H1 (cell line): ENCODE results near the gene DHX58. TPM values are rescaled to one million over a fixed set of nuclear protein-coding genes. Genes with fewer than 3 reads are reported as not detected.

Experiments used
- CTCF ChIA-PET: fragments of 300-600 bp; sonication (Branson Sonifier 250); formaldehyde crosslinking; loops from one replicate; lab custom pipeline; 2021; ENCODE audit not compliant: partially characterized antibody; lab: Charles Lee
- POLR2A ChIA-PET: fragments of 300-600 bp; sonication (Branson Sonifier 250); formaldehyde crosslinking; loops from one replicate; lab custom pipeline; 2021; ENCODE audit warnings: inconsistent platforms; ENCODE audit not compliant: partially characterized antibody; lab: Charles Lee
- DNase-seq, 2 experiments: peaks; one replicate each; pipeline versions ENCODE4 v3.0.0 to v3.0.0-alpha.2; 2010 to 2022; ENCODE audit warnings: low spot score in 2 of 2, low read depth in 1 of 2, mixed read lengths in 1 of 2
- FAIRE-seq: peaks from 2 replicates; lab custom pipeline; 2011; peaks lifted over from hg19 to GRCh38; lab: Jason Lieb, UNC
- H2AFZ ChIP-seq: 2 replicates; pipeline ENCODE4 v1.8.1; 2012; ENCODE audit warnings: low read length, inconsistent platforms
- H2AK5ac ChIP-seq: 2 replicates; pipeline ENCODE4 v1.6.1; 2013; ENCODE audit warnings: low read depth, low read length
- H2BK120ac ChIP-seq: replicated peaks from 2 replicates; pipeline ENCODE3; 2013; ENCODE audit warnings: low read depth, low read length, inconsistent platforms
- H2BK12ac ChIP-seq: 2 replicates; pipeline ENCODE4 v1.6.1; 2013; ENCODE audit warnings: low read depth, low read length
- H2BK15ac ChIP-seq: 2 replicates; pipeline ENCODE4 v1.6.1; 2013; ENCODE audit warnings: low read length
- H2BK20ac ChIP-seq: 2 replicates; pipeline ENCODE4 v1.6.1; 2013; ENCODE audit warnings: low read length
- H2BK5ac ChIP-seq: 2 replicates; pipeline ENCODE4 v1.6.1; 2013; ENCODE audit warnings: low read depth, low read length
- H3K14ac ChIP-seq: 2 replicates; pipeline ENCODE4 v1.6.1; 2013; ENCODE audit warnings: inconsistent platforms; ENCODE audit not compliant: insufficient read length
- H3K18ac ChIP-seq: 2 replicates; pipeline ENCODE4 v1.6.1; 2013; ENCODE audit warnings: low read length; ENCODE audit errors: extremely low read depth
- H3K23ac ChIP-seq: 2 replicates; pipeline ENCODE4 v1.6.1; 2013; ENCODE audit warnings: inconsistent platforms; ENCODE audit not compliant: insufficient read length
- H3K23me2 ChIP-seq: 2 replicates; pipeline ENCODE4 v1.6.1; 2013; ENCODE audit warnings: low read depth, low read length
- H3K27ac ChIP-seq: 2 replicates; pipeline ENCODE4 v1.6.1; 2011; ENCODE audit warnings: low read depth, low read length, inconsistent platforms
- H3K27me3 ChIP-seq, 4 experiments: replicated peaks in 1 of 4; 1 replicate in 1 of 4; 2 replicates in 3 of 4; pipeline versions ENCODE4 v1.6.1 to v1.8.1; 2011 to 2013; ENCODE audit warnings: low read length in 3 of 4, mild to moderate bottlenecking in 3 of 4, inconsistent platforms in 2 of 4, mixed read lengths in 2 of 4, moderate library complexity in 1 of 4; ENCODE audit not compliant: control insufficient read depth in 3 of 4, insufficient read depth in 3 of 4; ENCODE audit errors: extremely low read depth in 1 of 4
- H3K36me3 ChIP-seq, 4 experiments: 2 replicates each; pipeline versions ENCODE4 v1.6.1 to v1.8.1; 2011 to 2013; ENCODE audit warnings: mild to moderate bottlenecking in 4 of 4, low read length in 3 of 4, moderate library complexity in 2 of 4, control low read depth in 1 of 4, inconsistent platforms in 1 of 4; ENCODE audit not compliant: insufficient read depth in 4 of 4, control insufficient read depth in 2 of 4
- H3K4ac ChIP-seq: replicated peaks from 2 replicates; pipeline ENCODE3; 2013; ENCODE audit warnings: low read length, low read depth, mixed read lengths, inconsistent platforms; ENCODE audit not compliant: insufficient read length
- H3K4me1 ChIP-seq, 4 experiments: replicated peaks in 1 of 4; 1 replicate in 1 of 4; 2 replicates in 3 of 4; pipeline versions ENCODE4 v1.6.1 to v1.8.1; 2011 to 2013; ENCODE audit warnings: low read length in 3 of 4, inconsistent platforms in 2 of 4, mixed read lengths in 1 of 4; ENCODE audit not compliant: insufficient read depth in 4 of 4, control insufficient read depth in 3 of 4
- H3K4me2 ChIP-seq, 2 experiments: 2 replicates each; pipeline versions ENCODE4 v1.6.1 to v1.8.1; 2011 to 2013; ENCODE audit warnings: low read depth in 2 of 2, low read length in 2 of 2, control low read depth in 1 of 2, inconsistent platforms in 1 of 2, mild to moderate bottlenecking in 1 of 2; ENCODE audit not compliant: insufficient read depth in 1 of 2
- H3K4me3 ChIP-seq, 4 experiments: fragments of 200-600, 300-600 bp in 1 of 4; sonication (generic), shearing (Covaris generic), sonication (Bioruptor Twin) in 1 of 4; 2 replicates each; pipeline versions ENCODE4 v1.5.1 to v1.8.1; 2011 to 2016; ENCODE audit warnings: low read length in 4 of 4, low read depth in 3 of 4, control low read depth in 2 of 4, inconsistent platforms in 2 of 4, mild to moderate bottlenecking in 2 of 4, mixed read lengths in 1 of 4, moderate library complexity in 1 of 4; ENCODE audit not compliant: insufficient read depth in 2 of 4; ENCODE audit errors: extremely low read depth in 1 of 4
- H3K56ac ChIP-seq: replicated peaks from 2 replicates; pipeline ENCODE3; 2013; ENCODE audit warnings: low read depth, mild to moderate bottlenecking, mixed read lengths, low read length, inconsistent platforms; ENCODE audit not compliant: insufficient read length
- H3K79me1 ChIP-seq: 2 replicates; pipeline ENCODE4 v1.6.1; 2013; ENCODE audit warnings: low read depth, low read length, control low read depth
- H3K79me2 ChIP-seq, 2 experiments: 2 replicates each; pipeline versions ENCODE4 v1.6.1 to v1.8.1; 2012 to 2013; ENCODE audit warnings: low read length in 2 of 2, mild to moderate bottlenecking in 2 of 2, inconsistent platforms in 1 of 2; ENCODE audit not compliant: insufficient read depth in 2 of 2, control insufficient read depth in 1 of 2
- H3K9ac ChIP-seq, 4 experiments: replicated peaks in 1 of 4; 1 replicate in 1 of 4; 2 replicates in 3 of 4; pipeline versions ENCODE4 v1.6.1 to v1.8.1; 2011 to 2013; ENCODE audit warnings: low read depth in 3 of 4, low read length in 3 of 4, control low read depth in 2 of 4, mild to moderate bottlenecking in 2 of 4, moderate library complexity in 2 of 4, inconsistent platforms in 1 of 4; ENCODE audit errors: extremely low read depth in 1 of 4
- H3K9me3 ChIP-seq, 2 experiments: 2 replicates each; pipeline versions ENCODE4 v1.6.1 to v1.8.1; 2012 to 2013; ENCODE audit warnings: mild to moderate bottlenecking in 2 of 2, moderate library complexity in 2 of 2, control low read depth in 1 of 2, inconsistent platforms in 1 of 2, low read depth in 1 of 2, low read length in 1 of 2, mixed read lengths in 1 of 2; ENCODE audit not compliant: insufficient read depth in 2 of 2
- H4K20me1 ChIP-seq, 2 experiments: replicated peaks in 1 of 2; 2 replicates each; pipeline versions ENCODE3 to v1.8.1; 2011 to 2013; ENCODE audit warnings: inconsistent platforms in 2 of 2, low read length in 2 of 2, mild to moderate bottlenecking in 1 of 2; ENCODE audit not compliant: insufficient read depth in 2 of 2, control insufficient read depth in 1 of 2
- H4K5ac ChIP-seq: 2 replicates; pipeline ENCODE4 v1.6.1; 2013; ENCODE audit warnings: low read length, low read depth, mixed read lengths, inconsistent platforms; ENCODE audit not compliant: insufficient read length
- H4K8ac ChIP-seq: 2 replicates; pipeline ENCODE4 v1.8.0; 2013; ENCODE audit warnings: mild to moderate bottlenecking, moderate library complexity, low read length, inconsistent platforms; ENCODE audit not compliant: insufficient read depth; ENCODE audit errors: extremely low read depth
- H4K91ac ChIP-seq: replicated peaks from 2 replicates; pipeline ENCODE3; 2013; ENCODE audit warnings: low read length, mixed read lengths, inconsistent platforms; ENCODE audit not compliant: insufficient read length
- WGBS, 2 experiments: shearing (Covaris generic) in 1 of 2; methylation state at CpG; one replicate each; pipeline versions ENCODE4 v1.1.6 to v1.1.7; 2013 to 2015; ENCODE audit warnings: low lambda C conversion rate in 2 of 2, mixed read lengths in 2 of 2, inconsistent platforms in 1 of 2, low coverage in 1 of 2, missing lambda C conversion rate in 1 of 2; ENCODE audit not compliant: insufficient replicate concordance in 2 of 2, insufficient coverage in 1 of 2, insufficient read length in 1 of 2; ENCODE audit errors: extremely low coverage in 1 of 2, missing lambda C conversion rate in 1 of 2; 5-methylcytosine and 5-hydroxymethylcytosine counted together
- polyA plus RNA-seq, 7 experiments: library from polyadenylated mRNA; depleted of rRNA in 3 of 7; stranded (reverse) in 5 of 7; unstranded in 2 of 7; fragments of >200 nt in 5 of 7; fragments of 200-250 nt in 2 of 7; gene quantifications; 1 replicate in 5 of 7; 2 replicates in 1 of 7; 4 replicates in 1 of 7; pipeline versions ENCODE4 v1.2.1 to v1.2.3, GENCODE V29; 2011 to 2013; ENCODE audit warnings: missing spikeins in 2 of 7, mixed read lengths in 2 of 7
- total RNA-seq: library from RNA; stranded (reverse); fragmentation: NEBNext Ultra II Directional; extraction: Animal tissue kit (Norgen Biotek cat#: 25700); gene quantifications from 2 replicates; pipeline ENCODE4 v1.2.1, GENCODE V29; 2021

The DHX58 gene
- total and polyA plus RNA-seq, 2 of the 8 experiments (the other 6 are each of a cell fraction or from before 2014, with no cell fraction given) = 5.6 to 9.9 TPM

GRCh38 chr17:42126836-42127235 lies 14.3 kb upstream of the DHX58 start:
- ChIA-PET POLR2A (no interaction called here), CTCF (interaction anchor here (0.9 to 22.6 kb wide), 3 partner anchors 7 to 28 kb away, joined by 3 to 323 read pairs (median 97); partner anchors contain the start of genes HSPB9, KAT2A and ZNF385C)
- DNase-seq (no peak), FAIRE-seq (no peak)
- no peak overlapping the region for H2BK12ac ChIP-seq
- peaks cover 0 to 5% of the 10 kb centered on the region in 2 experiments; a peak in 2 of 4 replicates for H3K79me2 ChIP-seq
- H3K23ac ChIP-seq = no peak overlapping the region
- H3K4ac ChIP-seq = no peak overlapping the region
- no peak overlapping the region for H4K5ac ChIP-seq
- no peak overlapping the region for H4K91ac ChIP-seq
- no peak overlapping the region for H4K8ac ChIP-seq
- H3K14ac ChIP-seq = no peak overlapping the region
- H3K9ac ChIP-seq = no peak overlapping the region
- H3K56ac ChIP-seq = no peak overlapping the region
- H3K4me2 ChIP-seq = no peak overlapping the region
- peaks cover 9% of the 10 kb centered on the region; the same call in 1 of the 2 replicates for H3K23me2 ChIP-seq
- no peak overlapping the region for H2BK5ac ChIP-seq
- H2BK120ac ChIP-seq = no peak overlapping the region
- no peak overlapping the region for H2BK15ac ChIP-seq
- no peak overlapping the region for H3K27ac ChIP-seq
- peaks cover 9 to 11% of the 10 kb centered on the region in 2 experiments for H4K20me1 ChIP-seq
- no peak overlapping the region for H2BK20ac ChIP-seq
- H3K9me3 ChIP-seq = no peaks in the 10 kb centered on the region
- no peaks in the 10 kb centered on the region; a peak in 2 of 7 replicates for H3K27me3 ChIP-seq
- H3K4me3 ChIP-seq = no peak overlapping the region
- H3K79me1 ChIP-seq = peaks cover 5% of the 10 kb centered on the region; the same call in 1 of the 2 replicates
- peaks cover 0 to 14% (median 9%) of the 10 kb centered on the region in 4 experiments; a peak in 6 of 7 replicates for H3K4me1 ChIP-seq
- 93% methylated on average over 3 of the region's 3 CpGs; no CpG with 5 or more reads in 1 of the 2 experiments for WGBS, 2 experiments
- H2AFZ ChIP-seq = no peak overlapping the region
- H2AK5ac ChIP-seq = no peak overlapping the region
- H3K18ac ChIP-seq = no peak overlapping the region
- peaks cover 6 to 47% (median 25%) of the 10 kb centered on the region in 4 experiments for H3K36me3 ChIP-seq
